Nephron (organoid): Measurements from ENCODE around the gene AKAP9.
"Not testable (repeated sequence)": the region's sequence is repeated elsewhere in the genome, so short reads cannot be mapped to it uniquely, and the experiment has no call there.

Source experiments
- H3K27ac Mint-ChIP-seq, 3 experiments: 2 replicates each; pipeline ENCODE4 v1.8.0; 2020; ENCODE audit warnings: mixed read lengths in 3 of 3, mild to moderate bottlenecking in 2 of 3, moderate library complexity in 1 of 3
- H3K27me3 Mint-ChIP-seq: 2 replicates; pipeline ENCODE4 v1.8.0; 2021; ENCODE audit warnings: low read depth, mild to moderate bottlenecking, moderate library complexity, mixed read lengths
- H3K36me3 Mint-ChIP-seq: 2 replicates; pipeline ENCODE4 v1.8.0; 2020; ENCODE audit warnings: low read depth, mixed read lengths
- H3K4me1 Mint-ChIP-seq: 2 replicates; pipeline ENCODE4 v1.8.0; 2020; ENCODE audit warnings: mixed read lengths
- H3K4me3 Mint-ChIP-seq, 3 experiments: 2 replicates each; pipeline ENCODE4 v1.8.0; 2020; ENCODE audit warnings: mild to moderate bottlenecking in 3 of 3, mixed read lengths in 3 of 3, moderate library complexity in 2 of 3
- H3K9me3 Mint-ChIP-seq: 2 replicates; pipeline ENCODE4 v1.8.0; 2020; ENCODE audit warnings: mixed read lengths
- CTCF ChIP-seq, 3 experiments: fragments of 200-600 bp; sonication (generic); IDR thresholded peaks; one replicate each; pipeline ENCODE4 v1.5.0; 2021; ENCODE audit warnings: antibody characterized with exemption in 3 of 3; ENCODE audit not compliant: unreplicated experiment in 3 of 3

Gene AKAP9

GRCh38 chr7:91976743-91977142, 36.1 kb downstream of the AKAP9 start:
- no peaks in the 10 kb centered on the region for H3K9me3 Mint-ChIP-seq
- no peak overlapping the region for H3K4me3 Mint-ChIP-seq
- peaks cover 13% of the 10 kb centered on the region for H3K4me1 Mint-ChIP-seq
- H3K27me3 Mint-ChIP-seq: no peaks in the 10 kb centered on the region
- no peak overlapping the region for H3K27ac Mint-ChIP-seq
- TF ChIP-seq CTCF (IDR thresholded peaks at IDR 0.05; ENCODE audit: unreplicated experiment in 3 of 3): no peak
- peaks cover 34% of the 10 kb centered on the region for H3K36me3 Mint-ChIP-seq

GRCh38 chr7:91979590-91979989, 38.9 kb downstream of the AKAP9 start:
- peaks cover 20% of the 10 kb centered on the region for H3K9me3 Mint-ChIP-seq
- no peaks in the 10 kb centered on the region for H3K4me1 Mint-ChIP-seq
- H3K4me3 Mint-ChIP-seq: no peak overlapping the region
- H3K27me3 Mint-ChIP-seq: no peaks in the 10 kb centered on the region
- no peak overlapping the region for H3K27ac Mint-ChIP-seq
- H3K36me3 Mint-ChIP-seq: peaks cover 51% of the 10 kb centered on the region
- no peak for TF ChIP-seq CTCF (IDR thresholded peaks at IDR 0.05; ENCODE audit: unreplicated experiment in 3 of 3)

DNA sequence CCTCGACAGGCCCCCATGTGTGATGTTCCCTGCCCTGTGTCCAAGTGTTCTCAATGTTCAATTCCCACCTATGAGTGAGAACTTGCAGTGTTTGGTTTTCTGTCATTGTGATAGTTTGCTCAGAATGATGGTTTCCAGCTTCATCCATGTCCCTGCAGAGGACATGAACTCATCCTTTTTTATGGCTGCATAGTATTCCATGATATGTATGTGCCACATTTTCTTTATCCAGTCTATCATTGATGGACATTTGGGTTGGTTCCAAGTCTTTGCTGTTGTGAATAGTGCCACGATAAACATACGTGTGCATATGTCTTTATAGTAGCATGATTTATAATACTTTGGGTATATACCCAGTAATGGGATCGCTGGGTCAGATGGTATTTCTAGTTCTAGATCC, 41.7 kb downstream of the AKAP9 start:
- not testable (repeated sequence) for H3K4me3 Mint-ChIP-seq, H3K4me1 Mint-ChIP-seq, H3K27ac Mint-ChIP-seq, H3K27me3 Mint-ChIP-seq
- H3K9me3 Mint-ChIP-seq: peaks cover 28% of the 10 kb centered on the region
- H3K36me3 Mint-ChIP-seq: peaks cover 65% of the 10 kb centered on the region

DNA sequence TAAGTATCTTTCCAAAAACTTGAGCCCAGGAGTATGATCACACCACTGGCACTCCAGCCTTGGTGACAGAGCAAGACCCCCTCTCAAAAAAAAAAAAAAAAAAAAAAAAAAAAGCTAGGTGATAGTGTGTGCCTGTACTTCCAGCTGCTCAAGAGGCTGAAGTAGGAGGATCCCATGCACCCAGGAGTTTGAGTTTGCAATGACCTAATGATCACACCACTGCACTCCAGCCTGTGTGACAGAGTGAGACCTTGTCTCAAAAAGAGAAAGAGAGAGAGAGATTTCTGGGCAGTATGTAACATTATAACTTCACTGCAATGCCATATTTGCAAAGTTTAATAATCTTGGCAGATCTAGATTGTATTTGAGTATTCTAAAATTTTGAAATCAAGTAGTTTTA, 47.6 kb downstream of the AKAP9 start:
- no peaks in the 10 kb centered on the region for H3K4me1 Mint-ChIP-seq
- peaks cover 20% of the 10 kb centered on the region for H3K9me3 Mint-ChIP-seq
- no peaks in the 10 kb centered on the region for H3K27me3 Mint-ChIP-seq
- H3K36me3 Mint-ChIP-seq: peaks cover 44% of the 10 kb centered on the region
- TF ChIP-seq CTCF (IDR thresholded peaks at IDR 0.05; ENCODE audit: unreplicated experiment in 3 of 3): no peak
- H3K4me3 Mint-ChIP-seq: no peak overlapping the region
- H3K27ac Mint-ChIP-seq: no peak overlapping the region

DNA sequence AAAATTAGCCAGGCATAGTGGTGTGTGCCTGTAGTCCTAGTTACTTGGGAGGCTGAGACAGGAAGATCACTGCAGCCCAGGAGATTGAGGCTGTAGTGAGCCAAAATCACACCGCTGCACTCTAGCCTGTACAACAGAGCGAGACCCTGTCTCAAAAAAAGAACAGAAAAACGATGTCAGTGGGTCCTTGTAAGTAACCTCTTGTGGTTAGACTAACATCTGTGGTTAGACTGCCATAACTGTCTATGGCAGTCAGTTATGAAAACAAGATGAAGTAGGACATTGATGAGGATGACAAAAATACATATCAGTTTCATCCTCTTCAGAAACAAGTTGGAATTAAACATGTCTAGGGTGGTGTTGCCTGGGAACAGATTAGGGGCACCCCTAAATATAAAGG, 53.3 kb downstream of the AKAP9 start:
- Mint-ChIP-seq H3K27me3 (no peaks in the 10 kb centered on the region), H3K36me3 (peaks cover 56% of the 10 kb centered on the region), H3K9me3 (no peaks in the 10 kb centered on the region), H3K27ac (no peak overlapping the region), H3K4me1 (no peaks in the 10 kb centered on the region), H3K4me3 (no peak overlapping the region)
- no peak for TF ChIP-seq CTCF (IDR thresholded peaks at IDR 0.05; ENCODE audit: unreplicated experiment in 3 of 3)

GRCh38 chr7:91995391-91996105, 54.9 kb downstream of the AKAP9 start:
- Mint-ChIP-seq H3K9me3 (no peaks in the 10 kb centered on the region), H3K27ac (no peak overlapping the region), H3K4me3 (no peak overlapping the region), H3K27me3 (no peaks in the 10 kb centered on the region), H3K4me1 (no peaks in the 10 kb centered on the region), H3K36me3 (peaks cover 66% of the 10 kb centered on the region)
- TF ChIP-seq CTCF (IDR thresholded peaks at IDR 0.05; ENCODE audit: unreplicated experiment in 3 of 3): no peak
